Neural cell (in vitro differentiated cells): ENCODE results near the gene PRR18. TPM values are rescaled to one million over a fixed set of nuclear protein-coding genes. Genes with fewer than 3 reads are reported as not detected.

Experiments used
- H2AFZ ChIP-seq: fragments of 200-600, 300-800 bp; sonication (generic), shearing (Covaris generic); 2 replicates; pipeline ENCODE4 v1.6.0; 2014; ENCODE audit warnings: low read depth, mild to moderate bottlenecking, antibody characterized with exemption, low read length, moderate library complexity
- H3F3A ChIP-seq: fragments of 200-600 bp; shearing (Covaris generic); 2 replicates; pipeline ENCODE4 v1.6.1; 2016; ENCODE audit warnings: mild to moderate bottlenecking, moderate library complexity, mixed read lengths, antibody characterized with exemption, low read length; ENCODE audit not compliant: insufficient read depth, poor library complexity, severe bottlenecking
- H3K27ac ChIP-seq: fragments of 200-600, 300-800 bp; sonication (generic), shearing (Covaris generic); 2 replicates; pipeline ENCODE4 v1.5.1; 2014; ENCODE audit warnings: mild to moderate bottlenecking, low read length, moderate library complexity
- H3K27me3 ChIP-seq: fragments of 300-800, 200-600 bp; sonication (generic), shearing (Covaris generic); 2 replicates; pipeline ENCODE4 v1.6.0; 2014; ENCODE audit warnings: mild to moderate bottlenecking, low read depth, low read length, moderate library complexity; ENCODE audit not compliant: insufficient read depth
- H3K36me3 ChIP-seq: fragments of 300-800, 200-600 bp; sonication (generic), shearing (Covaris generic); 2 replicates; pipeline ENCODE4 v1.5.1; 2014; ENCODE audit warnings: mild to moderate bottlenecking, antibody characterized with exemption, low read length, moderate library complexity; ENCODE audit not compliant: insufficient read depth
- H3K4me2 ChIP-seq: fragments of 300-800, 200-600 bp; sonication (generic), shearing (Covaris generic); 2 replicates; pipeline ENCODE4 v1.6.0; 2014; ENCODE audit warnings: mild to moderate bottlenecking, low read length
- H3K4me3 ChIP-seq: fragments of 300-800, 200-600 bp; sonication (generic), shearing (Covaris generic); 2 replicates; pipeline ENCODE4 v1.5.1; 2014; ENCODE audit warnings: mild to moderate bottlenecking, low read length, moderate library complexity
- H3K79me2 ChIP-seq: fragments of 200-600 bp; shearing (Covaris generic); replicated peaks from 2 replicates; pipeline ENCODE4 v1.6.0; 2014; ENCODE audit warnings: mild to moderate bottlenecking, low read length, moderate library complexity; ENCODE audit not compliant: insufficient read depth
- H3K9ac ChIP-seq: fragments of 300-800, 200-600 bp; sonication (generic), shearing (Covaris generic); 2 replicates; pipeline ENCODE4 v1.6.1; 2016; ENCODE audit warnings: mild to moderate bottlenecking, low read length, mixed read lengths
- H3K9me2 ChIP-seq: fragments of 200-600 bp; shearing (Covaris generic); 2 replicates; pipeline ENCODE4 v1.6.1; 2016; ENCODE audit warnings: mild to moderate bottlenecking, low read length, mixed read lengths; ENCODE audit not compliant: insufficient read depth
- H3K9me3 ChIP-seq: fragments of 200-600, 300-800 bp; sonication (generic), shearing (Covaris generic); 2 replicates; pipeline ENCODE4 v1.6.1; 2016; ENCODE audit warnings: mild to moderate bottlenecking, mixed run types, low read length, moderate library complexity, mixed read lengths
- H4K20me1 ChIP-seq: fragments of 200-600 bp; shearing (Covaris generic); 2 replicates; pipeline ENCODE4 v1.6.1; 2016; ENCODE audit warnings: mild to moderate bottlenecking, mixed run types; ENCODE audit not compliant: insufficient read depth
- CTCF ChIP-seq: fragments of 450-650 bp; IDR thresholded peaks from 2 replicates; pipeline ENCODE4 v1.5.1; 2014; ENCODE audit warnings: antibody characterized with exemption, mild to moderate bottlenecking, moderate library complexity; ENCODE audit not compliant: poor library complexity, severe bottlenecking
- EP300 ChIP-seq: fragments of 450-650 bp; conservative IDR thresholded peaks from 2 replicates; pipeline ENCODE4 v1.6.1; 2014; ENCODE audit warnings: antibody characterized with exemption, mild to moderate bottlenecking, moderate library complexity; ENCODE audit not compliant: poor library complexity, severe bottlenecking
- EZH2 ChIP-seq: fragments of 200-600, 300-800 bp; shearing (Covaris generic), sonication (generic); IDR thresholded peaks from 2 replicates; pipeline ENCODE4 v1.6.1; 2014; ENCODE audit warnings: antibody characterized with exemption, low read length, borderline replicate concordance, mild to moderate bottlenecking; ENCODE audit not compliant: insufficient read depth, poor library complexity, severe bottlenecking
- MXI1 ChIP-seq: fragments of 450-650 bp; conservative IDR thresholded peaks from 2 replicates; pipeline ENCODE4 v1.6.1; 2014; ENCODE audit warnings: antibody characterized with exemption, mild to moderate bottlenecking; ENCODE audit not compliant: poor library complexity, severe bottlenecking
- POLR2AphosphoS5 ChIP-seq: IDR thresholded peaks from 2 replicates; pipeline ENCODE4 v1.6.1; 2012
- RAD21 ChIP-seq: fragments of 450-650 bp; conservative IDR thresholded peaks from 2 replicates; pipeline ENCODE4 v1.6.1; 2014; ENCODE audit warnings: antibody characterized with exemption, mild to moderate bottlenecking, moderate library complexity
- REST ChIP-seq: IDR thresholded peaks from 2 replicates; pipeline ENCODE4 v1.6.1; 2012; ENCODE audit warnings: borderline replicate concordance
- SMC3 ChIP-seq: fragments of 450-650 bp; conservative IDR thresholded peaks from 2 replicates; pipeline ENCODE4 v1.6.1; 2014; ENCODE audit warnings: antibody characterized with exemption, mild to moderate bottlenecking, moderate library complexity; ENCODE audit not compliant: poor library complexity
- TAF1 ChIP-seq: IDR thresholded peaks from 2 replicates; pipeline ENCODE4 v1.6.1; 2012; ENCODE audit warnings: low read depth
- polyA plus RNA-seq: library from polyadenylated mRNA; depleted of rRNA; stranded (reverse); fragments of >200 nt; gene quantifications from 2 replicates; pipeline ENCODE4 v1.2.3, GENCODE V29; 2014

The PRR18 gene
- polyA plus RNA-seq, 1 donor from 2014 or later, result not detected

GRCh38 chr6:166297606-166298005 is 10.6 kb downstream of the PRR18 start:
- TF ChIP-seq TAF1 (no peak), CTCF (no peak), POLR2AphosphoS5 (no peak), SMC3 (no peak), EZH2 (no peak), RAD21 (no peak), EP300 (no peak), MXI1 (no peak), REST (no peak)
- no peaks in the 10 kb centered on the region for H3K9me2 ChIP-seq
- H3K27me3 ChIP-seq, result no peaks in the 10 kb centered on the region
- H3K79me2 ChIP-seq, result no peaks in the 10 kb centered on the region
- no peaks in the 10 kb centered on the region for H4K20me1 ChIP-seq
- no peak overlapping the region for H2AFZ ChIP-seq
- no peaks in the 10 kb centered on the region for H3K9me3 ChIP-seq
- no peak overlapping the region for H3K4me2 ChIP-seq
- H3K9ac ChIP-seq, result no peak overlapping the region
- H3K36me3 ChIP-seq, result no peaks in the 10 kb centered on the region
- H3K4me3 ChIP-seq, result no peak overlapping the region
- no peak overlapping the region for H3K27ac ChIP-seq
- H3F3A ChIP-seq, result no peaks in the 10 kb centered on the region

DNA sequence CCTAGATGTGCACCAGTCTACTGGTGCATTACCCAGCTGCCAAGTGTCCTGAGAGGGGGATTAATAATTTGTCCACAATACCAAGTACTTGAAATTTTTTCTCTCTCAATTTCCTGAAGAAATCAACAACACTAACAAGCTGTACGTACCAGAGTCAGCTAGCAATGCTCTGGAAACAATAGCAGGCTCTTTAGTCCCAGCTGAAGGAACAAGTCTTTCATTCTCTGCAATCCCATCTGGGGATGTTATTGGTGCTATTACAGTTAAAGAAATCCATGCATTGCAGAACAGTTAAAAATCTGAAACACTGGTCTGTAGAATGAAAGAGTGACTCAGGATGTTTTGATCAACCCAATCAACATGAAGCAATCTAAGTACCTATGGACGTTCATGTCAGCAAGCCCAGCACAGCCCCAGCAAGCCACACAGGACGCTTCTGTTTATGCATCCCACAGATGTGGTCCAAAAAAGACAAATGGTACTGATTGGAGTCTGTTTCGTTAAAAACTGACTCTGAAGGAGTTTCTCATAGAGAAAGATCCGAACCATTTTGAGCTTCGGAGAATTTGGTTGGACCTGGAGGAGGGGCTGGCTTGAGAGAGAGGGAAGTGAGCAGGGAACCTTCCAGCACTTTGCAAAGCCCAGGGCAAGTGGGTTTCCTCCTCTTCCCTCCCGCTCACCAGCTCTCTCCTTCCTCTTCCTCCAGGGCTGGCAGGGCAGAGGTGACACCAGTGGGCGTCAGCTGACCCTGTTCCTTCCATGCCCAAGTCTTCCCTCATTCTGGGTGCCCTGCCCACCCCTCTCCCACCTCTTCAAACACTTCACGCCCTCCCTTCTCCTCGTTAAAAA is 11.9 kb downstream of the PRR18 start:
- H3K9ac ChIP-seq, result no peak overlapping the region
- H3K27ac ChIP-seq, result no peak overlapping the region
- H2AFZ ChIP-seq, result no peak overlapping the region
- no peak overlapping the region for H3K4me2 ChIP-seq
- no peaks in the 10 kb centered on the region for H3K27me3 ChIP-seq
- H3K9me3 ChIP-seq, result no peaks in the 10 kb centered on the region
- H3K36me3 ChIP-seq, result no peaks in the 10 kb centered on the region
- H3K9me2 ChIP-seq, result no peaks in the 10 kb centered on the region
- H3K79me2 ChIP-seq, result no peaks in the 10 kb centered on the region
- no peaks in the 10 kb centered on the region for H4K20me1 ChIP-seq
- H3F3A ChIP-seq, result no peaks in the 10 kb centered on the region
- H3K4me3 ChIP-seq, result no peak overlapping the region
- TF ChIP-seq SMC3, result no peak
- no peak for TF ChIP-seq MXI1
- TF ChIP-seq TAF1, result no peak
- no peak for TF ChIP-seq EZH2
- TF ChIP-seq REST, result no peak
- no peak for TF ChIP-seq POLR2AphosphoS5
- no peak for TF ChIP-seq EP300
- TF ChIP-seq RAD21, result no peak
- no peak for TF ChIP-seq CTCF
